NOMO-1 treated with dmso at 0.1 percent for 144 hours (cell line): ENCODE measurements around the gene DCAF5.

Experiments
- DNase-seq: peaks from one replicate; lab custom pipeline; 2025; ENCODE audit not compliant: unreplicated experiment; lab: John Stamatoyannopoulos, UW

DCAF5 gene

DNA sequence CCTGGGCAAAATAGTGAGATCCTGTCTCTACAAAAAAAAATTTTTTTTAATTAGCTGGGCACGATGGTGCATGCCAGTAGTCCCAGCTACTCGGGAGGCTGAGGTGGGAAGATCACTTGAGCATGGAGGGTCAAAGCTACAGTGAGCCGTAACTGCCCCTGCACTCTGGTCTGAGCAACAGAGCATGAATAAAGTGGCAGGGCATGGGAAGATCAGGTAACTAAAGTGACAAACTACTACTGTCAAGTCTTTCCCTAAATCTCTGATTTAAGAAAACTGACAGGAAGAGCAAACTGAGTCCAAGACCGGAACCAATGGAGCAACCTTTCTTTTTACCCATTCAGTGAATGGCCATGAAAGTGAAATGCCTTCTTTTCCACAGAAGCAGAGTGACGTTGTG, 10.8 kb downstream of the DCAF5 start:
- no peak for DNase-seq

DNA sequence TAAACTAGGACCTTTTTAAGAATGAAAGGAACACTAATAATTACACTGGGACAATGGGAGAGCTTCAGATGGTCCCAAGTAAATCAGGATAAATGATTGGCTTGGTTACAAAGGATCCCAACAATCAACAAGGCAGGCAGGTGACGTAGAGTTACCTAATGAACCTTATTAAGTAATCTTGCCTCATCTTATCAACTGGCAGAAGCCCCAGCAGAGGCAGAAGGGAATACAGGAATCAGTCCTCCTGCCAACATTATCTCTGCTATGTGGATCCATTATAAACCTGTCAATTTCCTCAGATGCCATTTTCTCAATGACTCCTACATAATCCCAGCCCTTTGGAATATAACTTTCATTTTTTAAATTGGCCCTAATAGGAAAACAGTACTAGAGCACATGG, 11.4 kb downstream of the DCAF5 start:
- DNase-seq, result no peak

DNA sequence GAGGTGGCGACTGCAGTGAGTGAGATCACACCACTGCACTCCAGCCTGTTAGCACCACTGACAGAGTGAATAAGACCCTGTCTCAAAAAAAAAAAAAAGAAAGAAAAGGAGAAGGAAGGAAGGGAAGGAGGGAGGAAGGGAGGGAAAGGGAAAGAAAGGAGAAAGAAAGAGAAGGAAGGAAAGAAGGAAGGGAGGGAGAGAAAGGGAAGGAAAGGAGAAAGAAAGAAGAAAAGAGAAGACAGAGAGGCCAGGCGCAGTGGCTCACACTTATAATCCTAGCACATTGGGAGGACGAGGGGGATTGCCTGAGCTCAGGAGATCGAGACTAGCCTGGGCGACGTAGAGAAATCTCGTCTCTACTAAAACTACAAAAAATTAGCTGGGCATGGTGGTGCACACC, 13.2 kb downstream of the DCAF5 start:
- DNase-seq, result no peak

GRCh38 chr14:69137843-69138535, 14.9 kb downstream of the DCAF5 start:
- no peak for DNase-seq

- no peak for DNase-seq
These were observed 15.5 kb downstream of the DCAF5 start for GRCh38 chr14:69137416-69137815.

GRCh38 chr14:69135133-69135532, 17.8 kb downstream of the DCAF5 start:
- DNase-seq, result no peak

DNA sequence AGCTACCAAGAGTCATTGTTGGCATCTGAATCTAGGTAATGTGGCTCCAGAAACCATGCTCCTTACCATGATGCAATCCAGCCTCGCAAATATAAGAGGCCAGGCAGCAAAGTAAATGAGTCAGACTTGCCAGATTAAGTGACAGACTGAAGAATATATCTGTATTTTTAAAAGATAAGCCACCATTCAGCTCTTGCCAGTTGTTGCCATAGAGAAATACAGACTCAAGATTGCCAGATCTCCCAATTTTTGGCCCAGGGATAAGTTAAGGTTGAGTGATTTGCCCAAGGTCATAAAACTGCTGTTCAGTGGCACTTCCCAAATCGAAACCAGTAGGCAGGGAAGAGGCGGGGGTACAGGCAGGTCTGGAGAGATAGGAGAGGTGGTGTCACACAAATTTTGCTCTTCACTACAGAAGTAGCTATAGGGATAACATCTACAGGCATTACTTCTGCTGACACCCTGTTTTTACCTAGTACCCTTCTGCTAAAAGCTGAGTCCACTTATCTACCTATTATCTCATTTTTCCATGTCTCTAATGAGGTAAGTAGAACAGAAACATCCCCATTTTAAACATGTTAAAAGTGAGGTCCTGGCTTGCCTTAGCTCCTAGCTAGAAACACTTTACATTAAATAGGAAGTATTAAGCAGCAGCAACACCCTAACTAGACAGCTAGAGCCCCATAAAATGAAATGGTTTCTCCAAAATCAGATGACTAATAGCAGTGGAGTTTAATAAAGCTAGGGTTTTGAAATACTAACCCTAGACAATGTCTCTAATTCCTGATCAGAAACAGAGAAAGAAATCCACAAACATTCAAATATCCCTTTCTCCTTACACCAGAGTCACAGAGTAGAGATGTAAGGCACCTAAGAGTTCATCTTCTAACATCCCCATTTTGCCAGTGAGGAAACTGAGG, 19.5 kb downstream of the DCAF5 start:
- peak; percentile 4 for DNase-seq

GRCh38 chr14:69132513-69133181, 20.3 kb downstream of the DCAF5 start:
- no peak for DNase-seq

DNA sequence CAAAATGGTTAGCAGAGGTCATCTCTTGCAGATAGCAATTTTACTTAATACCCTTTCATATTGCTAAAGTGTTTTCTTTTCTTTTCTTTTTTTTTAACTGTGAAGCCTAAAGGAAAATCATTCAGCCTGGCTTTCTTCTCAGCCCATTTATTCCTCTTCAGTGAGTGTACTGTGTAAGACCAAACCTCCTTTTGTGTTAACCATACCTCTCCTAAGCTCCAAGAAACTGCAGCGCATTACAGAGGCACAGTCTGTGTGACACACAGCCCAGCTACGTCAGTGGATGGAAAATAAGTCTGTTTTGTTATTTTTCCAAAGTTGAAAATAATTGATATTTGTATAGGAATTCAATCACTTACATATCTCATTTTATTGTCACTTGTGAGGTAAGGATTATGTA, 21.7 kb downstream of the DCAF5 start:
- DNase-seq, result no peak

- DNase-seq, result peak; percentile 69
These were observed 23.5 kb downstream of the DCAF5 start for GRCh38 chr14:69129264-69129880.

DNA sequence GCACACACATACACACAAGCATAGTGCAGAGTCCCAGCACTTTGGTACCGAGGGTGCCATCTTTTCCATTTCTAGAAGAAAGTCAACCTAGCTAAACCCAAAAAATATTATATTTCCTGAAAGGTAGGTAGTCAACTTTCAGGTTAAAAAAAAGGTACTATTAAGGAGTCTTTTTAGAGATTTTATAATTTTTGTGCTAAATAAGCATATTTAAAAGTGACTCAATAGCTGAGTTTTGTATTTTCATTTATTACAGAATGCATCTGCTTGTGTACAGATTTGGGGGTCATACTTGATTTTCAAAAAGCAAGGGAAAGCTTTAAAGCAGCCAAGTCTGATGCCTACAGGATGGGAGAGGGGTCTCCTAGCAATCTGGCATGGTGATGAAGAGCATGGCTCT, 34.6 kb downstream of the DCAF5 start:
- DNase-seq, result no peak

GRCh38 chr14:69117020-69117767, 35.7 kb downstream of the DCAF5 start:
- DNase-seq, result no peak

- no peak for DNase-seq
These were observed 37.3 kb downstream of the DCAF5 start for GRCh38 chr14:69115407-69116185.

DNA sequence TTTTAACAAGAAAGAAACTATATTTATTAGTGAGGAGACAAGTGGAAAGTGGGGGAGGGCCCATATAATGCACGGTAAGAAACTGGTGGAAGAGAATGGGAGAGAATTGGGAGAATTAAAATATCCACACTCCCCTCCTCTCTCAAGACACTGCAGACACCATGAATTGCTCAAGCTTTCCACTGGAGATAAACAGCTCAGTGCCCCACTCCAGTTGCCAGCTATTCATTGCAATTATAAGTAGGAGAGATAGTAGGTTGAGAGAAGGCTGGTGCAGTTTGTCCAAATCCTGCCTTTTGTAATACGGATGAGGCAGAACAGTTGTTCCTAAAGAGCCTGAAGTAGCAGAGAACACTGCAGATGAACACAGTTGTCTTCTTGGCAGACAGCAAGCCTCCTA, 38.2 kb downstream of the DCAF5 start:
- no peak for DNase-seq

DNA sequence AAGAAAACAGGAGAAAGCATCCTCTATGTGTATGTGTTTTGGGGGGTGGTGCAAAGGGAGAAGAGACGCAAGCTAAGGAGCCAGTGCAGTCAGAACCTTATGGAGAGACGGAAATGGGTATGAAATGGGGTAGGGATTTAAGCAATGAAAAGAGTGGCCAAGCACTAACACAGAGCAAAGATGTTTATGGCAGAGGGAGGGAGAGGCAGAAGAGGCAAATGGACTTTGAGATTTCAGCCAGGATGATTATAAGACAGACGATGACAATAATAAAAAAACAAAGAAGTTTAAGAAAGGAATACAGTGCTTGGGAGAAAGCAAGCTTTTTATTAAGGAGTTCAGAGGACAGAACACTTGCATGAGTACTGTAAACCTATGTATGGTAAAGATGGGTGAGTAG, 44.6 kb downstream of the DCAF5 start:
- no peak for DNase-seq

- no peak for DNase-seq
These were observed 45.4 kb downstream of the DCAF5 start for GRCh38 chr14:69107407-69108003.

GRCh38 chr14:69106451-69106850, 46.5 kb downstream of the DCAF5 start:
- DNase-seq, result no peak

DNA sequence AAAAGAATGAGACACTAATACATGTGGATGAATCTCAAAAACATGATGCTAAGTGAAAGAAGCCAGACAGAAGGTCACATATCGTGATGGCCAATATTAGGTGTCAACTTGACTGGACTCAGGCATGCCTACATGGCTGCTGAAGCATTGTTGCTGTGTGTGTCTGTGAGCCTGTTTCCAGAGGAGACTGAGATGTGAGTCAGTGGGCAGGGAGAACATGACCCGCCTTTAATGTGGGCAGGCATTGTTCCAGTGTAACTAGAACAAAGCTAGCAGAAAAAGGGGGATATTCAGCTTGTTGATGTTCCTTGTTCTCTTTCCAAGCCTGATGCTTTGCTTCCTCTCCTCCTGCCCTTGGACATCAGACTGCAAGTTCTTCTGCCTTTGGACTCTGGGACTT, 47.6 kb downstream of the DCAF5 start:
- no peak for DNase-seq

DNA sequence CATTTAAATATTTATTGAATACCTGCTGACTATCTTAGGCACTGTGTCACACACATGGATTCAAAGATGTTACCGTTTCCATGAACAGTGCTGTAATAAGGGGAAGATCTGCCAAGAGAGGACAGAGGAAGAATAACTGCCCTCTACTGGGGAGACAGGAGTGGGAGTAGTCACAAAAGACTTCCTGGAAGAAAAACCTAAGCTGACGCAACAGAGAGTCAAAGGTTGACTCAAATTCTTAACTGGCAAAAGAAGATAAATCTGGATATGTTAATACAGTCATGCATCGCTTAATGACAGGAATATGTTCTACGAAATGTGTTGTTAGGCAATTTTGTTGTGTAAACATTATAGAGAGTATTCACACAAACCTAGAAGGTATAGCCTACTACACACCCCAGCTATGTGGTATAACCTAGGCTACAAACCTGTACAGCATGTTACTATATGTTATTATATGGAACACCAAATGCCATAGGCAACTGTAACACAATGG, 51.5 kb downstream of the DCAF5 start:
- DNase-seq, result peak; percentile 54
